NCI-H774 (cell line): ENCODE data around the gene IPPK.
A peak's percentile ranks its signal among the peaks of the same experiment; 100 is the strongest.
"Not testable (repeated sequence)": the region's sequence is repeated elsewhere in the genome, so short reads cannot be mapped to it uniquely, and the experiment has no call there.

Experiments used
- DNase-seq: peaks from one replicate; lab custom pipeline; 2025; lab: John Stamatoyannopoulos, UW

IPPK gene

DNA sequence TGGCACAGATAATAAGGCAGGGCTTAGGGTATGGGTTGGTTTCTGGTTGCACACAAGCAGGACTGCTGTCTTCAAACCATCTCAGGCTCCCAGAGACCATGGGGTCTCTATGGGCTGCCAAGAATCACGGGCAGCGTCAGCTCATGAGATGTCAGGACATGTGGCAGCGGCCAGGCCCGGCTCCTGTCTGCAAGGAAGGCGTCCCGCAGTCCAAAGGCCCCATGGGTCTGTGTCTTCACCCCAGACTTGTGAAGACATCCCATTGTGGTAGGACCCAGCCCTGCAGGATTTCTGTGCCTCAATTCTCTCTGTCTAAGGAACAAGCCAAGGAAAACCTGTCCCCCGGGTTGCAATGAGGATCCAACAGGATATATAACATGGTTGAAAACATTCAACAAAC, 32.6 kb downstream of the IPPK start:
- DNase-seq = no peak

DNA sequence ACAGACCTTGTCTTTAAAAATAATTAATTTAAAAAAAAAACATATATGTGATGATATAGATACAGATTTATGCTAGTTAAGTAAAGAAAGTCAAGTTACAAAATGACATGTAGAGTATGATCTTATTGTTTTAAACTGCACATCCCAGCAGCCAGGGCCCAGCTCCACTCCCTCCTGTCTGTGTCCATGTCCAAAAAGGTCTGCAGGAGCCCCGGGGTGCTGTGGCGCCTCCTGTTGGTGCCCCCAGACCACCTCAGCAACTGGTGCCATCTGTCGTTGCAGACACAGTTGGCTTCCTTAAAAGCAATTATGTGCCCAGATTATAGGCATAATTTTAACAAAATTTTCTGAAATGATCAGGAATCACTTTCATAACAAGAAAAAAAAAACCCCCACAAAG, 33.3 kb downstream of the IPPK start:
- DNase-seq = no peak

DNA sequence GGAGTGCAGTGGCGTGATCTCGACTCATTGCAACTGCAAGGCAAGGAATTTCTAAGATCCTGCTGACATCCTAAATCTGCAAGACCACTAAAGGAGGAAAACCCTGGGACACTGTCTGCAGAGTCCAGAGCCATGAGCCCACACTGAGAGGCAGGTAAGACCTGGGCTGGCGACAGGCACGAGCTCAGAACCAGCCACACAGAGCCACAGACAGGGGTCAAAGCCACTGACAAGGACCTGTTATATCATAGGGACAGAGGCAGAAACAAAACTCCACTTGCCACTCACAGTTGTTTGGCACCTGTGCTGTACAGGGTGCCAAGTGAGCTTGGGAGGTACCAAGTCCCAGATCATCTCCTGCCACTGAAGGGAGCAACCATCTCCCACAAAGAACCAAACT, 34.2 kb downstream of the IPPK start:
- DNase-seq = no peak

DNA sequence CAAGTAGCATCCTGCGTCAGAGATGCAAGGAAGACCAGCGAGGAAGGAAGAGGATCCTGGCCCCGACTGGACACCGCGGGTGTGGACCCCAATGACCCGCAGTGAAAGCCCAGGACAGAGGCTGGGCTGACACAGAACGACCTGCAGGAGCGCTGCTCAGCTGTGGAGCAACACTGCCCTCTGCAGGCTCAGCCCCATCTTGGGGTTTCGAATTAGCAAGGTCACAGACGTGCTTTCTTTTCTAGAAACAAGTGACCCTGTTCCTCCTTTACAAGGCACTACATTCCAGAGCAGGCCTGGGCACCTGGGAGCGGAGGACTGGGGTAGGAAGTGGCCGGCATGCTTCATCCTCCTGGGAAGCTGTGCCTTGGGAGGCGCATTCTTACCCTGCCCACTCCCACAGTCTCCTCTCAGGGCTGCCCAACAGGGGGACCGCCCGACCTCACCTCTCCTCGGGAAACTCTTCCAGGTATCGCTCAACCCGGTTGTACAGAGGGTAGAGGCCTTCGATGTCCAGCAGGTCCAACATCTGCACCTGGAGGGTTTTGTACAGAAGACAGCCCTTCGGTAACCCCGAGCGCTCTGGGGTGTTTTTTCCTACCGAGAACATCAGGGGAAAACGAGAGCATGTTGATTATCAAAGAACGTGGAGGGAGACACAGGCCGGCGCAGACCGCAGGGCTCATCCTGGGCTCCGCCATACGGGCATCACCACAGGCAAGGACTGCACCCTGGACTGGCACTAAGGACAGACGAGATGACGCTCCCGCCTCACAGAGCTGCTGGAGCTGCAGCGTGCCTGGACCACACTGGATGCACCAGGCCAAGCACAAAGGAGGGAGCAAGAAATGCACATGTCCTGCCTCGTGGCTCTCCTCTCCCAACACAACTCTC, 35.0 kb downstream of the IPPK start:
- DNase-seq = peak; percentile 16

DNA sequence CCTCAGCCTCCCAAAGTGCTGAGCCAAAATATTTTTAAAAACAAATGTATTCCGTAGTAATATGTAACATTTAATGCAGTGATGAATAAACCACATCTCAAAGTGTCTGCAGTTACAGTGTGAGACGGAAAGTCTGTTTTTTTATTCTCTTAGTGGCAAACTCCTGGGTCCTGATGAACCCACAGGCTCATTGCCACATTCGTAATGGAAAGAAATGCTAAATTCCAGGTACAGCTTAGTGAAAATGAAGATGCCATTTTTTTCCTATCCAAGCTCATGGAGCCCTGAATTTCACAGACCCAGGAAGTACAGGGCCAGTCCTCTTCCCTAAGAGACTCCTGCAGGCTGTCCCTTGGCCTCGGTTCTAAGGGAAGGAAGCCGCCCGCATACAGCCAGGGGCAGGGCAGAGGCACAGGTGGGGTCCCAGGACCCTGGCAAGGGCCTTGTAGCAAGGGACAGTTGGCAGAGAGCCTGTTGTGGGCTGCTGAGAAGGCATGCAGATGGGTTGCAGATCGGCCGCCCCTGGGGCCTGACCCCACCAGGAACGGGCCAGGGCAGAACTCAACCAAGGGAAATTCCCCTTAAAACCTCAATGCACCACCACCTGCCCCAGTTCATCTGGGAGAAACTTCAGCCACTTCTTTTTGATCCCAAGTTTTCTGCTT, 36.2 kb downstream of the IPPK start:
- no peak for DNase-seq

DNA sequence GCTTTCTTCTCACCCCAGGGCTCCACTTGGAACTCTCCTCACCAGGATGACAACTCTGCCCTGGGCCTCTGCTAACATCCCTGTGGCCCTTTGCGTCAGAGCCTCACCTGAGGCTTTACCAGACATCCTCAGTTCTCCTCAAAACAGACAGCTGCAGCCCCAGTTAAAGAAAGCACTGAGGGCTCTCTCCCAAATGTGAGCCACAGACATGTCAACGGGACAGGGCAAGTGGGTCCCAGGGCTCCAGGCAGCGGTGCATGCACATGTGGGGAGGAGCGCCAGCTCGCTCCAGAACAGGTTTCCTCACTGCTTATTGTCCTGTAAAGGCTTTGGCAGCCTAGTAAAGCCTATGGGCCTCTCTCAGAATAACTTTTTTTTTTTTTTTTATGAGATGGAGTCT, 37.3 kb downstream of the IPPK start:
- DNase-seq = no peak

DNA sequence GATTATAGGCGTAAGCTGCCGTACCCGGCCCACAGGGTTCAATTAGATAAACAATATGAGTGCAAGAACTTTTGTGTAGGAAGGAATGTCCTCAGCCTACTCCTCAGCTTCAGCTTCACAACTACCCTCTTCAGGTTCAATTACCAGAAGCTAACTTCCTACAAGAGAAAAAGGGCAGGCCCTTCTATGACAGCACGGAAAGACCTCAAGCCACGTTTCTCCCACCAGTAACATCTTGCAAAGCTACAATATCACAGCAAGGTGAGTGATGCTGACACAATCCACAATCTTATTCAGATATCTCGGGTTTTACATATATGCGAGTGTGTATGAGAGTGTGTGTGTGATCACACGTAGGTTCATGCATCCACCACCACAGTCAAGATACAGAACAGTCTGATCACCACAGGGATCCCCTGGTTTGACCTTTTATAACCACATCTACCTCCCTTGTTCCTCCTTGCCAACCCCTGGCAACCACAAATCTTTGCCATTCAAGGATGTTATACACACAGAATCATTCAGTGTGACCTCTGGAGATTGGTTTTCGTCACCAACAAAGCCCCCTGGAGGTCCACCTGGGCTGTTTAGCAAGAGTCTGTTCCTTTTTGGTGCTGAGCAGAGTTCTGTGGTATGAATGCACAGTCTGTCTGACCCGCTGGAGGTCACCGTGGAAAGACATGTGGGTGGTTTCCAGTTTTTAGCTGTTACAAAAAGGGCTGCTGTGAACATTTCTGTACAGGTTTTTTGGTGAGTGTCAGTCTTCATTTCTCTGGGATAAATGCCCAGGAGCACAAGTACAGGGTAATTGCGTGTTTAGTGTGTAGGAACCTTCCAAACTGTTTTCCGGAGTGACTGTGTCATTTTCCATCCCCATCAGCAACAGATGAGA, 38.2 kb downstream of the IPPK start:
- no peak for DNase-seq

DNA sequence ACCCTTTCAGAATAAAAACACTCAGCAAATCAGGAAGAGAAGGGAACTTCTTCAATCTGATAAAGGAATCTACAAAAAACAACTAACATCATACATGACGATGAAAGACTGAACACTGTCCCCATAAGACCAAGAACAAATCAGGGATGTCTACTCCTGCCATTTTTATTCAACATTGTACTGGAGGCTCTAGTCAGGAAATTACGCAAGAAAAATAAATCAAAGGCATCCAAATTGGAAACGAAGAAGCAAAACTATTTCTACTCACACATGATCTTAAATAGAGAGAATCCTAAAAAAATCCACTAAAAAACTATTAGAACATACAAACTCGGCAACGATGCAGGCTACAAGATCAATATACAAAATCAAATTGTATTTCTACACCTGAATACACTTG, 42.3 kb downstream of the IPPK start:
- DNase-seq = no peak

DNA sequence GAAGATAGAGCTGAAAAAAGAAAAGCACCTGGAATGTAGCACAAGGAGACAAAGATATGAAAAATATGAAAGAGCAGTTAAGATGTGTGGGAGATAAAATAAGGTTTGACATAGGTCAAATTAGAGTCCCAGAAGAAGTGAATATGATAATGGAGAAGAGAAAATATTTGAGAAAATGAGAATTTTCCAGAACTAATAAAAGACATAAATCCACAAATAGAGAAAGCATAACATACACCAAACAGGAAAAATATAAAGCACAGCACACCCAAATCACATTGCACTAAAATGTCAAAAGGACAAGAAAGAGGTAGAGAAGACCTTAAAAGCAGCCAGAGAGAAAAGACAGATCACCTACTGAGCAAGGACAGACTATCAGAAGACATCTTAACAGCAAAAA, 43.4 kb downstream of the IPPK start:
- DNase-seq = no peak

DNA sequence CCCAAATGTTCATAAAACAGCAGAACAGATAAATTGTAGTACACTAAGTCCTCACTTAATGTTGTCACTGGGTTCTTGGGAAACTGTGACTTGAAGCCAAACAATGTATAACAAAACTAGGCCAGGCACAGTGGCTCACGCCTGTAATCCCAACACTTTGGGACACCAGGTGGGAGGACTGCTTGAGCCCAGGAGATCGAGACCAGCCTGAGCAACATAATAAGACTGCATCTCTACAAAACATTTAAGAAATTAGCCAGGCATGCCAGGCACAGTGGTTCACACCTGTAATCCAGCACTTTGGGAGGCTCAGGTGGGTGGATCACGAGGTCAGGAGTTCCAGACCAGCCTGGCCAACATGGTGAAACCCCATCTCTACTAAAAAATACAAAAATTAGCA, 46.0 kb downstream of the IPPK start:
- not testable (repeated sequence) for DNase-seq

DNA sequence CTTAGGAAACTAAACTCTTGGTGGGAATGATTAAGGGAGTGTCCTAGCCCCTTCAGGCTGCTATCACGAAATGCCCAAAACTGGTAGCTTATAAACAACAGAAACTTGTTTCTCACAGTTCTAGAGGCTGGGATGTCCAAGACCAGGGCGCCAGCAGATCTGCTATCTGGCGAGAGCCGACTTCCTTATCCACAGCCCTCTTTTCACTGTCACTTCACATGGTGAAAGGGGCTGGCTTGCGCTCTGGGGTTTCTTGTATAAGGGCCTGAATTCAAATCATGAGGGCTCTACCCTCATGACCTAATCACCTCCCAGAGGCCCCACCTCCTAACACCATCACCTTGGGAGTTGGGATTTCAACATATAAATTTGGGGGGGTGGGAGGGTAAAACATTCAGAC, 49.1 kb downstream of the IPPK start:
- DNase-seq = no peak

DNA sequence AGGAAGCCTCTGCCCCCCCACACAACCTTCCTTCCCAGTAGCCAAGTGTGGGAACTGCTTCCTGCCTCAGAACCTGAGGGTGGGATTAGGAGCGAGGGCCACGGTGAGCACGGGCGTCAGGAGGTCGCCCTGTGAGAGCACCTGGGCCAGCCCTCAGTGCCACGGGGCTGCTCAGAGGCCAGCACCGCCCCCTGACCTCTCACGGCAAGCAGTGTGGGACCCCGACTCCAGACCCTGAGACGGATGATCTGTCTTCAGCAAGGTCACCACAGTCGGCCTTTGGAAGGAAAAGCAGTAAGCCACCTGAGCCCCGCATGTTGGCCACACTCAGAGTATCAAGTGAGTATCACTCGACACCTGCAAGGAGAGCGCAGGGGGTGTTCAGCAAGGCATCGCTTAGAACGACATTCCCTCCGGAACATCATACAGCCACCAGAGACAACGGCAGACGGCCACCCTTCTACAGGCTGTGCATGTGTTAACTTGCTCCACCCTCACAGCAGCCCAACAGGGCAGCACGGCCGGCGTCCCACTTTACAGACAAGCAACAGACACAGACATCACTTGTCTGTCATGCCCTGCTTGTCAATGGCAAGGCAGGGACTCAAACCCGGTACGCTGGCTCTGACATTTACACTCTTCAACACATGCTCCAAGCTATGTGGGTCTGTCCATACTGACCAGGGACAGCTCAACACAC, 50.2 kb downstream of the IPPK start:
- no peak for DNase-seq

DNA sequence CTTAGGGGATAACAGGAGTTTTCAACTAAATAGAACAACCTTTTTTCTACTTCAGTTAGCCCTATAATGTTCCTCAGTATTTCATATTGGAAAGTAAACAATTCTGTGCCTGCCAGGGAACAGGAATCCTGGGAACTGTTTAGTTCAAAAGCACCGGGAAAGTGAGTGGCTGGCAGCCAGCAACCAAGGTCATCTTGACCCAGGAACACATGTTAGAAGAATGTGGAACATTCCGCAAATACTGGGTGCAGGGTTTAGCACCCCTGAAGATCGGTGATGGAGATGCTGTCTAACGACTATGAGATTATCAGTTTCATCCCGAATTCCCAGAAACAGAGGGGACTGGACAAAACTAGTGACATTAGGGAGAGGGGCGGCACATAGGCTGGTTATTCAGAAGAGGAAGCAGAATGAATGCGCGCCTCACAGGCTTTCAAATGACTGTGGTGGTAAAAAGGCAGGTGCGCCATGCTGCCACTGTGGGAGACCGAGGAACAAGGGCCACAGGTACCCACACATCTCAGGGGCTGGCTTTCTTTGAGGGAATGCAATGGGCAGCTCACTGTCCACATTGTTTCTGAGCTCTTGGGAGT, 51.2 kb downstream of the IPPK start:
- peak; percentile 2 for DNase-seq

DNA sequence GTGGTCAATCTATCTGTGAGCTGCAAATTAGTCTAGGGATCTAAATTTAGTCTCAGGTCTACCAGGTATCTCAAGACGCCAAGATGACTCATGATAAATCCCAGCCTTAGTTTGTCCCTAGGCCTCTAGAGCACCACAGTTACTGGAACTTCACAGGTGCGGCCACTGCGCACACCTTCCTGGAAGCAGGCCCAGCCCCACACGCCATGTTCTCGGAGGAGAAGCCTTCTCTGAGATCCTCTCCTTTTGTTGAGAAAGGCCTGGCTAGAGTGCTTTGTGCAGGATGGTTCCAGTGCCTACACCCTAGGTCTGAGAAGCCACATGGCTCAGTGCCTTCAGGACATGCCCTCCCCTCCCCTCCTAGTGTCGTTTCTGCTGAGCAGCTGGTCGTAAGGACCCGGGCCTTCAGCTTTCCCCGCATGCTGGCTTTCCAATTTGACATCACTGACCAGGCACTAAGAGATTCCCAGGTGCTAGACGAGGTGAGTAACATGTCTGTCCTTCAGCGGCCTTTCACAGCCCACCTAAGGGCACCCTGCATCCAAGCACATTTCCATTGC, 51.9 kb downstream of the IPPK start:
- no peak for DNase-seq

DNA sequence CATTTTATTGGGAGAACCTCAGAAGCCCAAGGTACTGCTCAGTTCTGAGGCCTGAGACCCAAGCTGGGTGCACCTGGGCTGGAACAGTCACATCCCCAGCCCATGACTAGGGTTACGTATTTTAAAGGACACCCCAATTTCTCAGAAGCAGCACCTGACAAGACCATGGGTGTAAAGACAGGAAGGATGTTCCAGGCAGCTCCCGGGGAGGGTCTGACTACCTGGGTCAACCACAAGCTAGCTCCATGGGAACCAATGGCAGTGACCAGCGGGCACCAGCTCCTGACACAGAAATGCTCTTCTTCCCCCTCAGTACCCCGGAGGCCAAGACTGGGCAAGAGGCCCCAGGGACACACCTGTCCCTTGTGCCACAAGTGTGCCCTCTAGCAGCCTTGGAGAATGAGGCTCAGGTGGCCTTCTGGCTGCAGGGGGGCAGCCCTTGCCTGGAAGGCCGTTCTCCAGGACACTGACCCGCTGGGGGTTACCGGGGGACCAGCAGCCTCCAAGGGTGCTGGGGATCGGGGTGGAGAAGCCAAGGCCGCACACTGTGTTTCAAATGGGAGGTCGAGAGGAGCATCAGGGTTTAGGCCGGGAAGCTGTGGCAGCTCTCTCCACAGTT, 52.6 kb downstream of the IPPK start:
- DNase-seq = no peak

DNA sequence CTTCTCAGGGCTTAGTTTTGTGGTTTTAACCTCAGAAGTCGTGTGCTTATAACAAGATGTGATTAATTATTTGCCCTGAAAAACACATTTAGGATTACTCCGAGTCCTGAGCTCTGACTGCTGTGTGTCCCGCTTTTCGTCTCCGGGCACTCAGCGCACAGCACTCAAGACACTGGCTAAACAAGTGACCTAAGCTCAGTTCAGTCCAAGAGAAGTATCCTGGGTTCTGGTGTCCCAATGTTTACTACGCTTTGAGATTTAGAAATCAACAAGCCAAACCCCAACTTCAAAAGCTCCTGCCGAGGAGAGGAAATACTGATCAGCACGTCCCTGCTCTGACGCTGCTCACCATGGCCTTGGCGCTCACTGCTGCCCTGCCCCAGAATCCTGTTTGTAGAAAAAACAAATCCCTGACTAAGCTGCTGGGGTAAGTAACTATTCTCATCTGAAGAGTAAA, 53.2 kb downstream of the IPPK start:
- DNase-seq = no peak

DNA sequence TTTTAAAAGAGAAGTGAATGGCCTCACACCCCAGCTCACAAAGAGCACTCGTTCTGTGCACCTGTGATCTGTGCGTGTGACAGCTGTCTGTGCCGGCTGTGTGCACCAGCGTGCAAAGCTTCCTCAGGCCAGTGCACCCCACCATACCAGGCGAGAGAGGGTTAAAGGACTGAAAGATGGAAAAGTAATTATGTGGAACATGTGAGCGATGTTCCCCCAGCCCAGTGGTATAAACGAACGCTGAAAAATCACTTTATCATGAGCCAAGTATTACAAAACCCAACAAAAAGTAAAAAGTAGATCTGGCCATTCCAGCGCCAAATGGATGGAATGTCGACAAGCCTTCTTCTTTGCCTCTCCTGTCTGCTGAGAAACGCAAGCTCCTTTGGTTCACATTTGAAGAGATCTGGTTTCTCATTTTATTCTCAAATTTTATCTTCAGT, 53.7 kb downstream of the IPPK start:
- DNase-seq = no peak

DNA sequence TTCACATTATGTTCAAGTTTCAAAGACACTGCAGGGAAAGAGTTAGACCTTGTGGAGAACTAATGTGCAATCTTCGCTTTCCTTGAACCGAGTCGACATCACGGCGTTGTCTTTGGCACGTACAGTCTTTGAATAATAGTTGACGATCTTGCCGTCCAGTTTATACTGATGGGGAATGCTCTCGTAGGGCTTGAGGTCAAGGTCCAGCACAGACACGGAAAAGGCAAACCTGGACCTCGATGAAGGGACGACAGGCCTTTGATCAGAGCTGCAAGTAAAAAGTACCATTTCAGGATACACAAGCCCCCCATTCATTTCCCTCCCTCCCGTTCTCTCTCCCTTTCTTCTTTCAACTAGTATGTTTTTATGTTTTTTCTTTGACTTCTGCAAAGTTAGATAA, 54.1 kb downstream of the IPPK start:
- no peak for DNase-seq

DNA sequence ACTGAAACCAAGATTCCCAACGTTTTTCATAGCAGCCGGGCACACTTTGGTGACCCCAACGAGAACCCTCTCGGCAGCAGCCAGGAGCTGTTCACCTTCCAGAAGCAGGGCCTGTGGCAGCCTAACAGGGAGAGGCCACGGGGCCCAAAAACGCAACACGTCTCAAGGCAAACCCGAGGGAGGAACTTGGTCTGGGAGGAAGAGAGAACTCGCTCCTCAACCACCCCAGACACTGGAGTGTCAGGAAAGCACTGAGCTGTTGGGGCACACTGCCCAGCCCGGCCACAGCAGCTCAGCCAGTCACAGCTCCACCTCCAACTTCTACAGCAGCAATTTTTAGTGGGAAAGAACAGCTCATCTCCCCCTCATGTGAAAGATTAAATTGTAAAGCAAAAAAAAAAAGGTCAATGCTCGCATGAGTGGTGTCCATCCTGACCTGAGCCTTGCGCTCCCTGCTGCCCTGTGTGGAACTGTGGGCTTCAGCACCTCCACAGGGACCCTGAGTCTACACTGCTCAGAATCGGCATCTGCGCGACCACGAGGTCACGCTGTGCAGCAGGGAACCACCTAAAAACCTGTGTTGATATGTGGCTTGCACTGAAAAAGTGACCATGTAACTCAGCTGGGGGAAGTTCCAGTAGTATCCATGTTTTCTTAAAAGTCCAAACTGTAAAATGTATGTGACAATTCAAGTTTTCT, 55.0 kb downstream of the IPPK start:
- DNase-seq = no peak

DNA sequence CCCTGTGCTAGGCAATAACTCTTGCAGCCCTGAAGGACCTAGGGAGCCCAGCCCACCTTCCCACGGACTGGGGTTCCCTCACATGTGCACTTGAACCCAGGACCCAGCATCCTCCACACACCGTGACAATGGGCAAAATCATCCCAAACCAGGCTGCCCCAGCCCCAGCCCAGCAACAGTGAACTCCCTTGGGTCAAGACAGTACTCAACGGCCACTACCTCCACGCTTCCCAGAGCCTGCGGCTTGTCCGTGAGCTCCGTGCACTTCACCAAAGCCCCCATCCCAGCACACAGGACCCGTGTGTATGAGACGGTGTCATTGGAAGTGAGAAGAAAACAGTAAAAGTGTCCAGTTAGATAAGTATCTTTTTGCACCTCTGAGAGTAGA, 55.8 kb downstream of the IPPK start:
- no peak for DNase-seq
